Suprapubic skin (tissue), 4 donors: ENCODE measurements around the gene PTGES2.

ENCODE experiments used
- CTCF ChIP-seq, 2 donors: fragments of 200-600 bp in 1 of 2; fragments of 450-650 bp in 1 of 2; sonication (generic) in 1 of 2; IDR thresholded peaks; one replicate each; pipeline ENCODE4 v1.5.1; 2016 to 2019; ENCODE audit warnings: antibody characterized with exemption in 2 of 2, mild to moderate bottlenecking in 1 of 2, moderate library complexity in 1 of 2
- EP300 ChIP-seq: sonication (generic); formaldehyde crosslinking; IDR thresholded peaks from one replicate; pipeline ENCODE4 v1.6.1; 2017; ENCODE audit warnings: antibody characterized with exemption
- POLR2AphosphoS5 ChIP-seq, 3 donors: sonication (generic); formaldehyde crosslinking; IDR thresholded peaks; one replicate each; pipeline ENCODE4 v1.6.1; 2017; ENCODE audit warnings: antibody characterized with exemption in 3 of 3

GRCh38 chr9:128141604-128142003, 14.1 kb upstream of the PTGES2 start:
- TF ChIP-seq CTCF (IDR thresholded peaks at IDR 0.05) (no peak), POLR2AphosphoS5 (IDR thresholded peaks at IDR 0.05) (no peak), EP300 (no peak)
